D341Med (cell line): ENCODE data around the gene IGFBP3.

ENCODE experiments used
- DNase-seq: peaks from one replicate; pipeline ENCODE4 v3.0.0; 2012; ENCODE audit warnings: low spot score

The IGFBP3 gene

DNA sequence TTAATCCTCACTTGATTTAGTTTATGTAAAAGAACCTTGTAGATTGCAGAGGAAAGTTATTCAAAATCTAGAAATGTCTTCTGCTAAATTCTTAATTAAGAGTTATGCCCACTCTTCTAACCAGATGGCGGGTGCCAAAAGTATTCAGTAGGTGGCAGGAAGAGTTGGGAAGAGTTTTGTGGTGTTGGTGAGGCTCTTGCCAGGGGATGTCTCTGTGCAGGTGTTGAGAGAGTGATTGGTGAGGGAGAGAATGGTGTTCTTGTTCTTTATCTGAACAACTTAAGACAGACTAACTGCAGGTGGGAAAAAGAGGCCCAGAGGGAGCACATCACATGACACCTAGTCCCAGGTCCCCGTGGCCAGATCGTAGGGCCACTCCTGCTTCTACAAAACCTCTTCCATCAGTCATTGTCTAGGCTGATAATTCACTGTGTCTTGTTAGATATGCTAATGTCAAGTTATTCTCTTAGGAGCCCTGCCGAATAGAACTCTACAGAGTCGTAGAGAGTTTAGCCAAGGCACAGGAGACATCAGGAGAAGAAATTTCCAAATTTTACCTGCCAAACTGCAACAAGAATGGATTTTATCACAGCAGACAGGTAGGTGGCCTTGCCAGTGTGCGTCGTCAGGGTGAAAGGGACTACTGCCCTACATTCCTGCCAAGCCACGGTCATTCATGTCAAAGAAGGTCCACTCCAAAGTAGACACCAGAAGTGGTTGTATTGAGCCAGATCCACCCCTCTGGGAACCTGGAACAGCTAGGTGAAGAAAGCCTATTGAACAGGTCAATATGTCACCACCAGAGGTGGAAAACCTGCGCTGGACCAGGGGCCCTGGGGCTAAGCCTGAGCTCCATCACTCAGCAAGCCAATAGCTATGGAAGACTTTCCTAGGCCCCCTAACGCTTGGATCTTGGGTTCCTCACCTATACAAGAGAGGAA, 29.3 kb downstream of the IGFBP3 start:
- DNase-seq: no peak

DNA sequence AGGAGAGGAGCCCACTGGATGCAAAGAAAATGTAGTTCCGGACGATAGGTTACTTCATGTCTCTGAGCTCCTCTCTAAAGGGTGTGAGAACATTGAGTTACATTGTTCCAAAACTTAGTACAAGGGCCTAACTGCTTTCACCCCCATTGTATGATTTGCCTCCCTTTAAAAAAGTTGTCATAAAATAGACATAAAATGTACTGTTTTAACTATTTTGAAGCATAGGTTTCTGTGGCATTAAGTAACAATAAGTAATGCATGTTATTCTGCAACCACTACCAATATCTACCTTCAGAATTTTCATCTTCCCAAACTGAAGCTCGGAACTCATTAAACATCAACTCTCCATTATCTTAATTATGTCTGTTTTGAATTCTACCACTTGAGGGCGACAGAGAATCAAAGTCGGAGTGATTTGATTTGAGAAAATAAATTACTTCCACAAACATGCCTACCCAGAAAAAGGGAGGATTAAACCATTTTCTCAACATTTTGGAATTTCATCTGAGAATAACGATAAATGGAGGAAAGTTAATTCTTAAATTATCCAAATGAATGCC, 30.1 kb downstream of the IGFBP3 start:
- no peak for DNase-seq

GRCh38 chr7:45890125-45890901, 30.8 kb downstream of the IGFBP3 start:
- no peak for DNase-seq

DNA sequence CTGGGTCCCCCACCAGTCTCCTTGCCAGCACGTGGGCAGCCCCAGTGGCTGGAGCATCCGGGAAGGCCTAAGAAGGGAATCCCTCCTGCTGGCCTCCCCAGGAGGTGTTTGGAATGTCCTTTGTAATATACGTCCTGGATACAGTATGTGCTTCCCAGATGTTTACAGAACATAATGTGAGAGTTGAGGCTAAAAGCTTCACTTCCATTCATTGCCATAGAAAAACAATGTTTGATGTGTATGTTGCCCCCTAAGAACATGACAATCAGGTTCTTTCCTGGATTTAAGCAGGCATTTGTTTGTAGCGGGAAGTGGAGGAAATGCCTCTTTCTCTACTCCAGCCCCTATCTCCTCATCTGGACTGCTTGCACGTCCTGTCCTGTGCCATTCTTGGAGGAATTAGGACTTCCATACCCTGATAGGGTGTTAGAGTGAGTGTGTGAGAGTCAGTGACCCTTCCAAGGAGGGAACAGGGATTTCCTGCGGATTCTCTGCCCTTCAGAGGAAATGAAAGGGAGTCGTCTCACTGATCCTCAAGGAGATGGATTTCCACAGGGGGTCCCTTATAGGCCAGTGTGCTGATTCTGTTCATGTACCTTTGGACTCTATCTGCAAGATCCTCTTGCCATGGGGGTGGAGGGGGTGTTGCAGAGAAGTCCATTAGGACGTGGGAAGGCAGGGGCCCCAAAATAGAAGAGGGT, 31.6 kb downstream of the IGFBP3 start:
- no peak for DNase-seq

GRCh38 chr7:45888993-45889366, 32.1 kb downstream of the IGFBP3 start:
- DNase-seq: no peak

- DNase-seq: peak; percentile 52
Observed at GRCh38 chr7:45888185-45888992, 32.7 kb downstream of the IGFBP3 start, which contains the start of gene IGFBP1. TSS of gene IGFBP1 (plus strand) at chr7:45888488. CDS start at chr7:45888653, 165 bp downstream.

GRCh38 chr7:45886931-45887667, 34.0 kb downstream of the IGFBP3 start:
- no peak for DNase-seq

DNA sequence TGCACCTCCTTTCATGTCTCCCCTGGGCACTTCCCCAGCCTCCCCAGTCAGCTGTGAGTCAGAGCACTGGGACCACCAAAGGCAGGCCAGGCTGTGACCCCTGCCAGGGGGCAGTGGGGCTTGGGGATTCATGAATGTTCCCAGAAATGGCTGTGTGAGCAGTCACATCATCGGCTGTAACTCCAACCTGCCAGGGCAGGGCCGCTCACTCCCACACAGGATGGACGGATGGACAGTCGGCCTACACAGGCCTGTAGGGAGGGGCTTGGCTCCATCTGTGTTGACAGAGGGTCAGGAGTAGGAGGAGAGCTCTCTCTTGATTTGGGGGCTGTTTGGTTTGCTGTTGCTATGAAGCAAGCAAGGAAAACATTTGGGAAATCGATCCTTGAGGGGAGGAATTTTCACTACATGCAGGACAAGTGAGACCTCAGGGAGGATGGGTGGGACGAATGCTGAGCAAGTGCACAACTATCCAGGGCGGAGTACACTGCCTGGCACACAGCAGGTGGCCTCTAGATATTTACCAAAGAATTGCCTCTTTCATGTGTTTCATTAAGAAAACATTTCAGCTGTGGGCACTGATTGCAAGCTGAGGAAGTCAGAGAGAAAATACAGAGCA, 35.7 kb downstream of the IGFBP3 start:
- DNase-seq: no peak

DNA sequence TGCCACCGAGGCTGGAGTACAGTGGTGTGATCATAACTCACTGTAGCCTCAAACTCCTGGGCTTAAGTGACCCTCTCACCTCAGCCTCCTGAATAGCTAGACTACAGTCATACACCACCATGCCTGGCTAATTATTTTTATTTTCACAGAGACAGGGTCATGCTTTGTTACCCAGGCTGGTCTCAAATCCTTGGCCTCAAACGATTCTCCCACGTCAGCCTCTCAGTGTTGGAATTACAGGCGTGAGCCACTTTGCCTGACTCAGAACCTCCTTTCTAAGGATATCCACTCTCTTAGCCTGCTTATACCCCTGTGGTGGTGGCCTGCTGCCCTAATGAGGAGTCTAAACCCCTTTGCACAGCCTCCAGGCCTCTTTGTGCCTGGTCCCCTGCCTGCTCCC, 36.9 kb downstream of the IGFBP3 start:
- DNase-seq: no peak

- DNase-seq: no peak
Observed at GRCh38 chr7:45882465-45882810, 38.6 kb downstream of the IGFBP3 start.

DNA sequence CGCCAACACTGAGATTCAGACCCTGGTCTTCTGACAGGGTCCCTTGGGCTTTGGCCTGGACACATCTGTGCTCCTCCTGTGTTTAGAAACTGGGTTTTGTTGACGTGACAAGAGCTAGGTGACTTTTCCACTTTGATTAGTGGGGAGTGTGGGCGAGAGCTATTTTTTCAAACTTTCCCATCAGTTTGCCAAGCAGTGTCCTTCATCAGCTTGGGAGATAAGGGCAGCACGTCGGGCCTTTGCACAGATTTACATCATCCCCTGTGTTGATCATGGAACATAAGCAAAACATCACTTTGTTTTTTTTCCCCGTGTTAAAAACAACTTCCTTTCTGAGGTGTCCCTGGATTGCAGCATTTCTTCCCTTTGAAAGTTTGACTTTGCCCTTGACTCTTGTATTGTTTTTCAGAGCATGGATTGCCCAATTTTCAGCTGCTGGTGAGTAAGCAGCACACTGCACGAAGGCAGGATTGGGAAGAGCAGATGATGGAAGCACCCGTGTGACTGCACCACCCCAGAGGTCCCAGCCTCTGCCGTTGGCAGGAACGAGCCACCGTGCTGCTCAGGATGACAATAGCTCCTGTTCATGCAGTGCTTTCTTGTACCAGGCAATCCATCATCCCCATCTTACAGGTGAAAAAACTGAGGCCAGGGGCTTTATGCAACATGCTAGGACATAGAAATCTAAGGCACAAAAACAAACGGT, 39.2 kb downstream of the IGFBP3 start:
- no peak for DNase-seq

- DNase-seq: no peak
Observed at GRCh38 chr7:45881280-45881758, 39.8 kb downstream of the IGFBP3 start.

GRCh38 chr7:45880433-45880860, 40.6 kb downstream of the IGFBP3 start:
- DNase-seq: no peak

DNA sequence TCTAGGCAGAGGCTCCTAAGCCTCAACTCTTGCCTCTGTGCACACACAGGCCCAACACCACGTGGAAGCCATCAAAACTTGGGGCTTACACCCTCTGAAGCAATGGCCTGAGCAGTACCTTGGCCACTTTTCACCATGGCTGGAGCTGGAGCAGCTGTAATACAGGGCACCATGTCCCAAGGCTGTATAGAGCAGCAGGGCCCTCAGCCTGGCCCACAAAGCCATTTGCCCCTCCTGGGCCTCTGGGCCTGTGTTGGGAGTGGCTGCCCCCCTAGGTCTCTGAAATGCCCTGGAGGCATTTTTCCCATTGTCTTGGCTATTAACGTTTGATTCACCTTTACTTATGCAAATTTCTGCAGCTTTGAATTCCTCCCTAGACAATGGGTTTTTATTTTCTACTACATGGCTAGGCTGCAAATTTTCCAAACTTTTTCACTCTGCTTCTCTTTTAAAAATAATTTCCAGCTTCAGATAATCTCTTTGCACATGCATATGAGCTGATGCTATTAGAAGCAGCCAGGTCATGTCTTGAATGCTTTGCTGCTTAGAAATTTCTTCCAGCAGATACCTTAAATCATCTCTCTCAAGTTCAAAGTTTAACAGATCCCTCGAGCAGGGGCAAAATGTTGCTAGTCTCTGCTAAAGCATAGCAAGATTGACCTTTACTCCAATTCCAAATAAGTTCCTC, 42.5 kb downstream of the IGFBP3 start:
- no peak for DNase-seq

- no peak for DNase-seq
Observed at GRCh38 chr7:45876519-45876918, 44.6 kb downstream of the IGFBP3 start.

- no peak for DNase-seq
Observed at GRCh38 chr7:45874408-45875131, 46.5 kb downstream of the IGFBP3 start.

DNA sequence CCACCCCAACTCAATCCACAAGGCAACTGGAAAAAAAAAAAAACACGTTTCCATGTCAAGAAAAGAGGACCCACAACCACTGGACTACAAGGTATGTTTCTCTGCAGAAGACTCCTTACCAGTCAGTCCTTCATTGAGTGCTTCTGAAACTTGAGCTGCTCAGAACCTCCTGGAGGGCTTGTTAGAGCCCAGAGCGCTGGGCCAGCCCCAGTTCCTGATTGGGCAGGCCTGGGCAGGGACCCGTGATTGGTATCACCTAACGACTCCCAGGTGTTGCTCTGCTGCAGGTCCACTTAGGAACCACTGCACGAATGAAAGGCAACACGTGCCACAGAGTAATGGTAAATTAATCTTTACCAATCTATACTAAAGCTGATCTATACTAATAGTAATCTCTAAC, 47.7 kb downstream of the IGFBP3 start:
- DNase-seq: no peak

GRCh38 chr7:45873035-45873354, 48.1 kb downstream of the IGFBP3 start, which contains the start of gene CCDC201:
TSS of gene CCDC201 (minus strand) at chr7:45873082. CDS start at chr7:45873007, 75 bp downstream.
- DNase-seq: no peak
